GM18907 (cell line): Measurements from ENCODE around the gene TCEA2.
"Not testable (repeated sequence)": the region's sequence is repeated elsewhere in the genome, so short reads cannot be mapped to it uniquely, and the experiment has no call there.

ENCODE experiments used
- ATAC-seq: cut with Tn5 transposase; IDR thresholded peaks from one replicate; pipeline ENCODE4 v1.9.1; 2021; ENCODE audit warnings: mild to moderate bottlenecking, moderate library complexity; ENCODE audit not compliant: unreplicated experiment

Gene TCEA2

DNA sequence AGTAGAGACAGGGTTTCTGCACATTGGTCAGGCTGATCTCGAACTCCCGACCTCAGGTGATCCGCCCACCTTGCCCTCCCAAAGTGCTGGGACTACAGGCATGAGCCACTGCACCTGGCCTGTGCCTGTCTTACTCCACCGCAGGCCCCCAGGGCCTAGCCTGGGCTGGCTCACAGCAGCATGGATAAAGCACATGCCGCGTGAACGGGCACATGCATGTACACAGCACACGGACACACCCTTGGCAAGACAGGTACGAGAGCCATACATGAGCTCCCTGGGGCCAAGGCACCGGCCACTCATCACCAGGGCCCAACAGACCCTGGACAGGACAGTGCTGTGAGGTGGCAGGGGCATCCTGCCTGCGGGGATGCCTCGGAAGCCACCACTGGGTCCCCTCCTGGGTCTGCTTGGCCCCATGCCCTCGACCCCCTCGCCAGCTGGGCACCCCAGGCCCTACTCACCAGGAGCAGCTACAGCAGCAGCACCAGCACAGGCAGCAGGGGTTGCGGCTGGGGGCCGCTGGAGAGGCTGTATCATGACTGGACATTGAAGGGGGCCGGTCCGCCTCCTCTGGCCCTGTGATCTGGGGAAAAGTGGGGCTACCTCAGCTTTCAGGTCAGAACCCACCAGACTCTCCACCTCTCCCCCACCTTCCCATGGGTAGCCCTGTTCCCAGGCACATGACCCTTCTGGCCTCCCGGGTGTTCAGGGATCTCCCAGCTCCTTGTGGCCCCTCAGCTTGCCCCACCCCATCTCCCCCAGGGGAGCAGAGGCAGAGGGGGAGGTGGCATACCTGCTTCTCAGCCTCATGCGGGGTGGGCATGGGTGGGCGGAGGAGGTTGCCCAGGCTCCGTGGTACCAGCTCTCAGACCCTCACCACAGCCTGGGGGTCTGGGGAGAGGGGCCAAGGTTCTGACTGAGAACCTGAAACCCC lies 13.3 kb downstream of the TCEA2 start:
- ATAC-seq = no peak

DNA sequence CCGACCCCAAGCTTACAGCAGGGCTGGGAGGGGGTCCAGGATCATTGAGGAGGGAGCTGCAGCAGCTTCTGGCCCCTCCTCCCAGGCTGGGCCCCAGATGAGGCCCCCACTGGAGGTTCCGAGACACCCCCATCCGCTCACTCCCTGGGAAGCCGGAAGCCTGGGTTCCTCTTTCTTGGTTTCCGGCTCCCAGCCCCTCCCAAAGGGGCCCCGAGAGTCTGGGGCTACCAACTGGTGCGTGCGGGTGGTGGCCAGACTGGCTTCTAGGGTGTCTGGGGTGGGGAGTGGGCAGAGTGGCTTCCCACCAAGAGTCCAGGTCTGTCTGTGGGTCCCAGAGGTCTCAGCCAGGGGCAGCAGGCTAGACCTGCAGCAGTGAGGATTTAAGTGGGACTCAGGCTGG lies 14.1 kb downstream of the TCEA2 start:
- ATAC-seq = no peak

DNA sequence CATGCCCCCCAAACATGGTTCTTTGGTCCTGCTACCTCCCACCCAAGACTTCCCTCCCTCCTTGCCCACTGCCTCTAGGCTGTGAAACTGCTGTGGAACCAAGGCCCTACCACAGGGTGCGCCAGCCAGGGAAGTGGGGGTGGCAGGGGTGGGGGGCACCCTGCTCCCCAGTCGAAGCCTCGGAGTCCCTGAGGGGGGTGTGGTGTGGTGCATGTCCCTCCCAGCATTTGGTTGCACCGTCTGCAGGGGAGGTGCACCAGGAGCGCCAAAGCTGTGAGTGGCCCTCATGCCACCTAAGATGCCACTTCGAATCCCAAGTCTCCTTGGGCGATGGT lies 14.5 kb downstream of the TCEA2 start:
- peak; percentile 3 for ATAC-seq

DNA sequence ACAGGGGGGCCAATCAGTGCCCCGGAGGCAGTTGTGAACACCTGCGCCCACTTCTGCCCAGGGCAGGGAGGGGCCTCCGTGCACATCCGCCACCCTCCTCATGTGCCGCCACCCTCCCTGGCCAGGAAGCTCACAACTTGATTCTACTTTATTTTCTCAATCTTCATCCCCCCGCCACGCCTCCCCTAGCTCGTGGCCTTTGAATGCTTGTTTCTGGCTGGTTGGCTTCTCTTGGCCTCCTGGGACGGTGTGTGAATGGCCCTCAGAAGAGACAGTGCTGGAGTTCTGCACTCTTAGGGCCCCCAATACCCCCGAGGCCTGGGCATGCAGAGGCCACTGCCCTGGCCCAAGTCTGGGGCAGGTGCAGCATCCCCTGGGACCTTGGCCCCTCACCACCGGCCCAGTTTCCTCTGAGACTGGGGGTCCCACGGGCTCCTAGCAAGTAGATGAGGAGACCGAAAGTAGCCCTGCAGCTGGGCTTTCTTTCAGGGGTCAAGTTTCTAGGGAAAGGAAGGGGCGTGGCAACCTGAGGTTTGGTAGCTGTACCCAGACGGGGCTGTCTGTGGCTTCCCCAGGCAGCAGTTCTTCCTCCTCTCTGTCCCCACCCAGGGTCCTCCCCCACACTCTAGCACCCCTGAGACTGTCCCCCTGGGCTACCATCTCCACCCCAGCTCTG lies 15.0 kb downstream of the TCEA2 start:
- ATAC-seq = peak; percentile 28

DNA sequence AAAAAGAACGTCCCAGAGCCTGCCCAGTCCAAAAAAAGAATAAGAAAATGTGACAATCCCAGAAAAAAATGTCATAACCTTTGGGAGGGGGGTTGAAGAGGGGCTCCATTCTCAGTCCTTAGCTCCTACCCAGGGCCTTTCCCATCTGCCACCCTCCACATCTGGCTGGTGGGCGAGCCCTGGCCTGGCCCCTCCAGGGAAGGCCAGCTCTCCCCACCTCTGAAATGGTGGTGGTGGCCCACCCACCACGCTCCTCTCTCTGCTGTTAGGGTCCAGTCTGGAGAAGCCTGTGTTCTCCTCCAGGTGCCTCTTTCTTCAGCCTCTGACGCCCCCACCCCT lies 15.9 kb downstream of the TCEA2 start:
- ATAC-seq = no peak

DNA sequence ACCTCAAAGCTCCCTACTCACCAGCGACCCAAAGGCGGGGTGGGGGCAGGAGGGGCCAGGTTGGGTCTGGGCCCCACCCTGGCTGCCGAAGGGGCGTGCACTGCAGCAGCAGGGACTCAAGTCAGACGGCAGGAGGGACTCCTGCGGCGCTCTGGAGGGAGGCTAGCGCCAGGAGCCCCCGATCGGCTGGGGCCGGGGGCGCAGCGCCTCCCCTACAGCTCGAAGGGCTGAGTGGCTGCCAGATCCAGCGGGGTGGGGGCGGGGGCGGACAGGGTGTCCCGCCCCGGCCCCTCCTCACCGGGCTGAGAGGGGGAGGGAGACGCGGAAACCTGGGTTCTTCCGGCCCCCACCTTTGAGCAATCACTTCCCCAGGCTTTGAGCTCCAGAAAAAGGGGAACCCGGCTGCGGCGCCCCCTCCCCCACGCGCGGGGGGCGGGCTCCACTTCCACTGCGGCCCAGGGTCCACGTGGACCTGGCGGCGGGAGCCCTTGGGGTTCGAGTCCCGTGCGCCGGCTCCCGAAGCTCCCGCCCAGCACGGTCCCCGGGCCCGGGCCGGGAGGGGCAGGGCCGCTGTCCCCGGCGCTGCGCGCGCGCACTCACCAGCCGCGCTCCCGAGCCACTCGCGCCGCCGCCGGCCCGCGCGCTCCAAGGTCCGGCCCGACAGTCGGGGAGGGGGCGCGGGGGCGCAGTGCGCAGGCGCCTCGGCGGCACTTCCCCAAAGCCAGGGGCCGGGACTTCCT lies 16.4 kb downstream of the TCEA2 start, which contains the start of gene RGS19:
RGS19 (minus strand) TSS at position 246 of the 740 bp plus-strand sequence. CDS start 2,632 bp downstream, outside the sequence.
- peak; percentile 36 for ATAC-seq

DNA sequence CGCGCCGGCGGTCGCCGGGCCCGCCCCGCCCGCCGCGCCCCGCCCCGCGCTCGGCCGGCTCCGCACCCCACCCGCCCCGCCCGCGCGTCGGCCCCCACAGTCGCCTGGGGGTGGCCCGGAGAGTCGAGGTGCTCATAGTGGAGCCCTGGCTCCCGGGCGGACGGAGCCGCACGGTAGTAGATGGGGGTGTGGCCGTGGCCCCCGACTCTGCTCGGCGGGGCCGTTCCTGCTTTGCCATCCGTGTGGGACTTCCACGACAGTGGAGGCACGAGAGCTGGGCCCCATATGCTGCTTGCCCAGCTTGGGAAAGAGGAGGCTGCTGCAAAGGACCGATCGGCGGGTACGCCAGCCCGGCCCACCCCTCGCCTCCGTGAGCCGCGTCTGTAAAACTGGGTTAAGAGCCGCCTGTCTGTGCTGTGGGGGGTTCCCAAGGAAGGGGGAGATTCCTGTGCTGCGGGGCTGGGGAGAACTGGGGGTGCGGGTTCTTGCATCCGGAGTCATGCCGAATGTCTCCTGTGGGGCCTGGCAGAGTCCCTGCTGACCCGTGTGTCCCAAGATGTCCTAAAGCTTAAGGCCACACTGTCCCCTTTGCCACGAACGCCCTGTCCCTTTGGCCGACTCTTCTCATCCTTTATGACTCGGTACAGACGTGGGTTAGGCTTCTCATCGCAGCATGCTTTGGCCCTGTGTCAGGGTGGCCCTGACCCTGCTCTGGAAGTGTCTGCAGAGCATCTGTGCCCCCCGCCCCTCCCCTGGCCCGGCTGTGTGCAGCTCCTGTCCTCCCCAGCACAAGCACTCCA lies 17.2 kb downstream of the TCEA2 start, which contains the start of gene OPRL1:
OPRL1 (plus strand) TSS at position 70 of the 800 bp plus-strand sequence. CDS start 12,639 bp downstream, outside the sequence.
- no peak for ATAC-seq

DNA sequence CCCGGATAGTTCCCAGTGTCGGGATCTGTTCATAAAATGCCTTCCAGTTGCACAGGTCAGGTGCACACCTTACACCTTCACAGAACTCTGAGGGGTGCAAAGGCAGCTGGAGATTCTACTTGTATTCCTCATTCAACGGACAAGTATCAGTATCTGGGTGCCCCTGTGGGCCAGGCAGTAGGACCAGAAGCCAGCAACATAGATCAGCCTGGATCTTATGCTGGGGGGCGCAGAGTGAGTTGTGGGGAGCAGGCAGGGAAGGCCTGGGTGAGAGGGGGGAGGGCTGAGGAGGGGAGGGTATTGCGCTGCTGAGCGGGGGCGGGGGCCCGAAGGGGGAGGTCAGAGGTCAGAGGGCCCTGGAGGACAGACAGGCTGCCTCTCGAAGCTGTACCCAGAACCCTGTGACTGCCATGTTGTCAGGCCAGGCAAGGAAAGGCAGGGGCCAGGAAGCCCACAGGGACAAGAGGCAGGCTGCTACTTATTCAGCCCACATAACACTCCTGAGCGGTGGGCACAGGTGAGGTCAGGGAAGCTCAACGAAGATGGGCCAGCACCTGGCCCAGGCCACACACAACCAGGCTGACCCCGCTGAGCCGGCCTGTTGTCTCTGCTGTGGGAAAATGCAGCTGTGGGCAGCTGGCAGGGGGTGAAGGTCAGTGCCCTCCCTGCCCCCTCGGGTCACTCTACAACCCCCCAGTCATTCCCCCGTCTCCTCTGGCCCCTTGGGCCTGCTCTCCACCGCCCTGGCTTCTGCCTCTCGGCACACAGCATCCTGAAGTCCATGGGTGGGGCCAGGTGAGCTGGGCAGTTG lies 18.0 kb downstream of the TCEA2 start:
- ATAC-seq = no peak

DNA sequence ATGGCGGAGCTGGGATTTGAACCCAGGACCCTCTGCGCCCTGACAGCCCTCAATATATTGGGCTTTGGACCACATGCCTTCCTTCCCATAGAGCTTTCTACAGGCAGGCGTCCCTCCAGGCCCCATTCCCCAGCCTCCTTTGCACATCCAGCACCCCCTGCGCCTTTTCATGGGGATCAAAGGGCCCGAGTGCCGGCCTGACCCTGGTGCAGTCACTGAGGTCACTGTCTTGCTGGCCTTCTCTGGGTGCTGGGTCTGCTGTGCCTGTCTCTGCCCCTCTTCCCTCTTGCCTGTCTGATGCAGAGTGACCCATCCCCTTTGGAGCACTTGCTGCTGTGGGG lies 18.6 kb downstream of the TCEA2 start:
- ATAC-seq = no peak

DNA sequence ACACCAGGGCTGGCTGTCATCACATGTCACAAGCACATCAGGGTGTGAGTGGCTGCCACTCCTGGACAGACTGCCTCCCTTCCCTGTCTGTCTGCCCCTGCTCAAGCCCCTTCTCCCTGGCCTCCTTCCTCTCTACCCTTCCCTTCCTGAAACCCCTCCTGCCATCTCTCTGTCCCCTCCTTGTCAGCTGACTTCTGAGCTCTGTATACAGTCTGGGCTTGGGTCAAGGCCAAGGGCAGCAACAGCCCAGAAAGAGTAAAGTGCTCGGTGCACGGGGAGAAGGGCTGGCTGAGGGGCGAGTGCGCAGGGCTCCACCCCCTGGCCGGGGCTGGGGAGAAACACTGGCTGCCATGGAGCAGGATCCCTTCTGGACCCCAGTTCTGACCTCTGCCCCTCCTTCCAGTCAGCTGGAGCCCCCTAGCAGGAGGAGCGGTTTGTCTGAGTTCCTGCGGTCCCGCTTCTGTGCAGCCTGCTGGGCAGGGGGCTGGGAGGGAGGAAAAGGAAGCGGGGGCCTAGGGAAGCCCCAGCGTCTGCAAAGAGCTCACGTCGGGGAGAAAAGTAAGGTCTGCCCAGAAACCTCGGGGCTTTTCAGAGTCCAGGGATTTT lies 19.2 kb downstream of the TCEA2 start:
- ATAC-seq = no peak

DNA sequence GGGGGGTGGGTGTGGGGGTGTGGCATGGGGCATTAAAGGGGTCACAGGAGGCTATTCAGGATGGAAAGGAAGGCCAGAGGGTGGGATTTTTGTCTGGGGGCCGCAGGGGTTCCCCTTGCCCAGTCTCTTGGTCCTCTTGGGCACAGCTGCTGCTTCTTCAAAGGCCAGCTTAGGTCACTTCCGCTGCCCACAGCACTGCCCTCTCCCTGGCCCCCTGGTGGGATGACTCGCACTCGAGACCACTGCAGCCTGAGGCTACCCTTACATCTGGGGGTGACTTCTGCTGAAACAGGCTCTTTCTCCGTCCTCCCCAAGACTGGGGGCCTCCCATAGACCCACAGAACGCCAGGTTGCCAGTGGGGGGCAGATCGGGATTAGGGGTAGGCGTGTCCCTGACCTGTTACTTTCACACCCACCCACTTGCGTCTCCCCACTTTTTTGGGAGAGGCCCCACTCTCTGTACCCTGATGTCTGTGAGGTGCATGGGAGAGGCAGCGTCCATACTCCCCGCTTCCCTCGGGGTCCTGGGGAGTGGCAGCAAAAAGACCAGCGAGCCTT lies 19.9 kb downstream of the TCEA2 start:
- ATAC-seq = no peak

DNA sequence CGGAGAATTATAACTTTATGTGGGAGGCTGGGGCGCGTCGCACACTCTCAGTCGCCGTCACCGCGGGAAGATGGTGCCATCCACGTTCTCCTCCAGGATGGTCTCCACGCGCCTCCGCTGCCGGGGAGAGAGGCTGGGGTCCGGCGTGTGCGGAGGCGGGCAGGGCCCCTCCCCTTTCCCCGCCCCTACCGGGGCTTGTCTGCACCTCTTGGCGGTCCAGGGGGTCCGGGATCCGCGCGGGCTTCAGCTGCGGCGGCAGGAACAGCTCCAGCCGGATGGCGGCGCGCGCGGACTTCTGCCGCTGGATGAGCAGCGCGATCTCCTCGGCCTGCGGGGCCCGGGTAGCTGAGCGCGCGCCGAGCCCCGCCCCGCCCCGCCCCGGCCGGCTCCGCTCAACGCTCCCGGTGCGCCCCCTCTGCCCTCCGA lies 20.4 kb downstream of the TCEA2 start:
- no peak for ATAC-seq

DNA sequence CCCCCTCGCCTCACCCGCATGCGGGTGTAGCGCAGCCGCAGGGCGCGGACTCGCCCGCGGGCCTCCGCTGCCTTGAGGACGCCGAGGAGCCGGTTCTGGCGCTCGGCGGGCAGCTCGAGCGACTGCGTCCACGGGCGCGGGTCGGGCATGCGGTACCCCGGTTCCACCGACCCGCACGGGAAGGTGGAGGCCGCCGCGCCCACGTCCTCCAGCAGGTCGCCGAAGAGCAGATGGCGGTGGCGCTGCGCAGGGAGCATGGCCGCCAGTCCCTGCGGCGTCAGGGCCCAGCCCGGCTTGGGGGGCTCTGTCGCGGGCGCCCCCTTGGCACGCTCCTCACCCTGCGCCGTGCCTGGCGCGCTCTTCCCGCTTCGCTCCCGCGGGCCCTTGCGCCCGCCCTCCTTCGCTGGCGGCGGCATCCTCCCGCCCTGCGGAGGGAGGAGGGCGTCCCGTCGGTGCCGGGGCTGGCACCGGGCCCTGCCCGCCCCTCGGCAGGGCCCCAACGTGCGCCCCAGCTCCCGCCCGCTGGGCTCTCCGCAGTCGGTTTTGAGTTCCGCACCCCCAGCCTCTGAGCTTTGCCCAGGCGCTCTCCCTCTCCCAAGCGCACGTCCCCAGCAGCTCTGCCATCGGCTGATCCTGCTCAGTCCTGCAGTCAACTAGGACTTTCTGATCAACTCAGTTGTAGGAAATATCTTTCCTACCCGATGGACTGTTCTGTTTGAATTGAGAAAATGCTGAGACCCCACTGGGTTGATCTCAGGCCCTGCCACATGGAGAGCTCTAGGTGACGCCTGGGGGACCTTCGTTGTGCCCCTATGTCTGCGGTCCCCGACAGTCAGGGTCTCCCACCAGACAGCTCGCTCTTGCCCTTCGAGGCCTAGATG lies 21.0 kb downstream of the TCEA2 start, which contains the start of gene LKAAEAR1:
LKAAEAR1 (minus strand) TSS at position 595 of the 881 bp plus-strand sequence; CDS start at position 416, 179 bp downstream.
- ATAC-seq = no peak

DNA sequence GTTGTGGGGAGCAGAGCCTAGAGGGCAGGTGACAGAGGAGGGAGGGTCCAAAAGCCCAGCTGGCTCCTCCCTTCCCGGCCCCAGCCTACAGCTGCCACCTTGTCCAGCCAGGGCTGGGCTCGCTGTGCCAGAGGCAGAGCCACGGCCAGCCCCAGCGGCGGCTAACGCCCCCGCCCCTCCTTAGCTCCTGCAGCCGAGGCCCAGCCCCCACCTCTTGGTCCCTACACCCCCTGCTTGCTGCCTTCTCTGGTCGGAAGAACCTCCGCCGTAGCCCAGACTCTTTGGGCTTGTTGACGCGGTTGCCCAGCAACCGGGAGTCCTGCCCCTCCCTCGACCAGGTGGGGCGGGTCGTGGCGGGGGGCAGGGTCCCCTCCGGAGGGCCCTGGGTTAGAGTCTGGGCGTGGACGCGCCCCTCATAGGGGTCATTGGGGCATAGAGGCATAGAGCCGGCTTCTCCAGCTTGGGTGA lies 21.7 kb downstream of the TCEA2 start:
- ATAC-seq = no peak

DNA sequence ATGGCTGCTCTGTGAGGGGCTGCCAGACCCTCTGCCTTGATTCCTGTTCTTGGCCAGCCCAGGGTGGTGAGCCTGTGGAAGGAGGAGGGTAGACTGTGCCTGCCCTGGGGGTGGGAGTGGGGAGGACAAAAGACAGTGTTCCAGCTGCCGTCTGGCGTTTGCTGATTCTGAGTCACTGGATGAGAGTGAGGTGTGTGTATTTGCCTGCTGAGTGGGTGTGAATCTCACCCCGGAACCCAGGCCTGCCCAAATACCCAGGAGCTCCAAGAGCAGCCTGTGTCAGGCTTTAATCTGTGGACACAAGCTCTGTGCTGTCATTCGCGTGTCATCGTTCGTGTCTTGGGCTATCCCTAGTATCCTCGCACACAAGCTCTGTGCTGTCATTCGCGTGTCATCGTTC lies 23.8 kb downstream of the TCEA2 start:
- no peak for ATAC-seq

DNA sequence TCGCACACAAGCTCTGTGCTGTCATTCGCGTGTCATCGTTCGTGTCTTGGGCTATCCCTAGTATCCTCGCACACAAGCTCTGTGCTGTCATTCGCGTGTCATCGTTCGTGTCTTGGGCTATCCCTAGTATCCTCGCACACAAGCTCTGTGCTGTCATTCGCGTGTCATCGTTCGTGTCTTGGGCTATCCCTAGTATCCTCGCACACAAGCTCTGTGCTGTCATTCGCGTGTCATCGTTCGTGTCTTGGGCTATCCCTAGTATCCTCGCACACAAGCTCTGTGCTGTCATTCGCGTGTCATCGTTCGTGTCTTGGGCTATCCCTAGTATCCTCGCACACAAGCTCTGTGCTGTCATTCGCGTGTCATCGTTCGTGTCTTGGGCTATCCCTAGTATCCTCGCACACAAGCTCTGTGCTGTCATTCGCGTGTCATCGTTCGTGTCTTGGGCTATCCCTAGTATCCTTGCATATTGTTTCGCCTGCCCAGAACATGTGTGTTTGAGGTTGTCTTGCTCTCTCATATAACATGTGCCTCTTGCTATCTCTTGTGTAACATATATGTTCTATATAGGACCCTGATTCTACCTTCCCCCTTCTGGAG lies 24.3 kb downstream of the TCEA2 start:
- ATAC-seq = not testable (repeated sequence)

DNA sequence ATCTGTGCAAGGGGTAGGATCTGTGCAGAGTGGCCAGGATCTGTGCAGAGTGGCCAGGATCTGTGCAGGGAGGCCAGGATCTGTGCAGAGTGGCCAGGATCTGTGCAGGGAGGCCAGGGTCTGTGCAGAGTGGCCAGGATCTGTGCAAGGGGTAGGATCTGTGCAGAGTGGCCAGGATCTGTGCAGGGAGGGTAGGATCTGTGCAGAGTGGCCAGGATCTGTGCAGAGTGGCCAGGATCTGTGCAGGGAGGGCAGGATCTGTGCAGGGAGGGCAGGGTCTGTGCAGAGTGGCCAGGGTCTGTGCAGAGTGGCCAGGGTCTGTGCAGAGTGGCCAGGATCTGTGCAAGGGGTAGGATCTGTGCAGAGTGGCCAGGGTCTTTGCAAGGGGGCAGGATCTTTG lies 25.6 kb downstream of the TCEA2 start:
- not testable (repeated sequence) for ATAC-seq
